HG02623 (cell line): ENCODE results near the gene HECTD1.
"Not testable (repeated sequence)": the region's sequence is repeated elsewhere in the genome, so short reads cannot be mapped to it uniquely, and the experiment has no call there.

Experiments
- ATAC-seq: cut with Tn5 transposase; IDR thresholded peaks from one replicate; pipeline ENCODE4 v1.9.1; 2021; ENCODE audit warnings: moderate library complexity; ENCODE audit not compliant: unreplicated experiment

Gene HECTD1

GRCh38 chr14:31095817-31096216, 111.8 kb downstream of the HECTD1 start:
- ATAC-seq: not testable (repeated sequence)

- not testable (repeated sequence) for ATAC-seq
These were observed 113.4 kb downstream of the HECTD1 start for GRCh38 chr14:31093884-31094839.

GRCh38 chr14:31092160-31092708, 115.4 kb downstream of the HECTD1 start:
- ATAC-seq: no peak

GRCh38 chr14:31090883-31091764, 116.5 kb downstream of the HECTD1 start:
- ATAC-seq: no peak

- not testable (repeated sequence) for ATAC-seq
These were observed 121.1 kb downstream of the HECTD1 start for GRCh38 chr14:31086466-31086865.

GRCh38 chr14:31085027-31085426, 122.6 kb downstream of the HECTD1 start:
- ATAC-seq: no peak

GRCh38 chr14:31084385-31084784, 123.2 kb downstream of the HECTD1 start:
- ATAC-seq: peak; percentile 52

- no peak for ATAC-seq
These were observed 123.8 kb downstream of the HECTD1 start for GRCh38 chr14:31083781-31084180.

- no peak for ATAC-seq
These were observed 127.1 kb downstream of the HECTD1 start for GRCh38 chr14:31080484-31080883.

- no peak for ATAC-seq
These were observed 127.5 kb downstream of the HECTD1 start for GRCh38 chr14:31080056-31080455.

- ATAC-seq: no peak
These were observed 128.8 kb downstream of the HECTD1 start for GRCh38 chr14:31078766-31079165.

GRCh38 chr14:31075144-31075543, 132.4 kb downstream of the HECTD1 start:
- ATAC-seq: no peak

- ATAC-seq: no peak
These were observed 136.4 kb downstream of the HECTD1 start for GRCh38 chr14:31071151-31071550.

GRCh38 chr14:31070431-31070830, 137.2 kb downstream of the HECTD1 start:
- ATAC-seq: no peak

GRCh38 chr14:31069343-31069742, 138.2 kb downstream of the HECTD1 start:
- ATAC-seq: no peak

- ATAC-seq: no peak
These were observed 139.4 kb downstream of the HECTD1 start for GRCh38 chr14:31068235-31068634.

- not testable (repeated sequence) for ATAC-seq
These were observed 144.7 kb downstream of the HECTD1 start for GRCh38 chr14:31062908-31063307.

- no peak for ATAC-seq
These were observed 147.2 kb downstream of the HECTD1 start for GRCh38 chr14:31060253-31060875.

- no peak for ATAC-seq
These were observed 148.3 kb downstream of the HECTD1 start for GRCh38 chr14:31059152-31059924.
